GM19043 (cell line): ENCODE results near the gene SCYGR3.
"Not testable (repeated sequence)": the region's sequence is repeated elsewhere in the genome, so short reads cannot be mapped to it uniquely, and the experiment has no call there.

Source experiments
- ATAC-seq: cut with Tn5 transposase; IDR thresholded peaks from one replicate; pipeline ENCODE4 v1.9.1; 2021; ENCODE audit warnings: low read depth; ENCODE audit not compliant: unreplicated experiment

The SCYGR3 gene

GRCh38 chr2:227614246-227614645, 394 bp downstream of the SCYGR3 start:
- no peak for ATAC-seq

- ATAC-seq = no peak
Measured at GRCh38 chr2:227613272-227613660, 1.4 kb downstream of the SCYGR3 start.

- no peak for ATAC-seq
Measured at GRCh38 chr2:227612546-227613271, 1.9 kb downstream of the SCYGR3 start.

- ATAC-seq = no peak
Measured at GRCh38 chr2:227610123-227610522, 4.5 kb downstream of the SCYGR3 start.

- peak; percentile 60 for ATAC-seq
Measured at GRCh38 chr2:227608561-227609338, 5.9 kb downstream of the SCYGR3 start.

- no peak for ATAC-seq
Measured at GRCh38 chr2:227607941-227608340, 6.7 kb downstream of the SCYGR3 start.

- no peak for ATAC-seq
Measured at GRCh38 chr2:227606476-227606875, 8.2 kb downstream of the SCYGR3 start.

GRCh38 chr2:227602358-227602757, 12.3 kb downstream of the SCYGR3 start:
- no peak for ATAC-seq

- not testable (repeated sequence) for ATAC-seq
Measured at GRCh38 chr2:227598835-227599503, 15.7 kb downstream of the SCYGR3 start, which contains the start of gene SCYGR2. TSS of gene SCYGR2 (plus strand) at chr2:227598893. CDS start at chr2:227598893, 0 bp downstream.

- ATAC-seq = no peak
Measured at GRCh38 chr2:227597998-227598397, 16.6 kb downstream of the SCYGR3 start.

GRCh38 chr2:227597036-227597435, 17.6 kb downstream of the SCYGR3 start:
- ATAC-seq = no peak

GRCh38 chr2:227595797-227596196, 18.8 kb downstream of the SCYGR3 start:
- ATAC-seq = no peak

GRCh38 chr2:227592694-227593387, 21.8 kb downstream of the SCYGR3 start:
- ATAC-seq = peak; percentile 61

- ATAC-seq = no peak
Measured at GRCh38 chr2:227582369-227582768, 32.3 kb downstream of the SCYGR3 start.

GRCh38 chr2:227579791-227580190, 34.8 kb downstream of the SCYGR3 start:
- ATAC-seq = no peak

GRCh38 chr2:227578642-227579041, 36.0 kb downstream of the SCYGR3 start:
- no peak for ATAC-seq

- ATAC-seq = no peak
Measured at GRCh38 chr2:227577555-227577954, 37.1 kb downstream of the SCYGR3 start.

- ATAC-seq = no peak
Measured at GRCh38 chr2:227576812-227577211, 37.8 kb downstream of the SCYGR3 start.

- ATAC-seq = no peak
Measured at GRCh38 chr2:227576110-227576509, 38.5 kb downstream of the SCYGR3 start.

- no peak for ATAC-seq
Measured at GRCh38 chr2:227570615-227571014, 44.0 kb downstream of the SCYGR3 start.

- ATAC-seq = no peak
Measured at GRCh38 chr2:227568852-227569169, 45.8 kb downstream of the SCYGR3 start.
